Activated naive CD4-positive, alpha-beta T cell treated with anti-CD3 and anti-CD28 coated beads for 36 hours (primary cell): ENCODE results near the gene SYNPO2L. TPM values are rescaled to one million over a fixed set of nuclear protein-coding genes. Genes with fewer than 3 reads are reported as not detected.
A peak's percentile ranks its signal among the peaks of the same experiment; 100 is the strongest.
"Not testable (repeated sequence)": the region's sequence is repeated elsewhere in the genome, so short reads cannot be mapped to it uniquely, and the experiment has no call there.

ENCODE experiments used
- CTCF ChIA-PET: fragments of 350-600 bp; sonication (Branson Sonifier 250); formaldehyde crosslinking; loops from one replicate; lab custom pipeline; 2021; ENCODE audit warnings: antibody characterized with exemption; lab: Charles Lee
- DNase-seq: peaks from one replicate; pipeline ENCODE4 v3.0.0-alpha.2; 2020
- H3K27ac Mint-ChIP-seq: one replicate; pipeline ENCODE4 v1.8.0; 2021; ENCODE audit warnings: mild to moderate bottlenecking, mixed read lengths
- H3K27me3 Mint-ChIP-seq: one replicate; pipeline ENCODE4 v1.8.0; 2021; ENCODE audit warnings: low read depth, mixed read lengths
- H3K36me3 Mint-ChIP-seq: one replicate; pipeline ENCODE4 v1.8.0; 2021; ENCODE audit warnings: low read depth, mixed read lengths
- H3K4me1 Mint-ChIP-seq: one replicate; pipeline ENCODE4 v1.8.0; 2021; ENCODE audit warnings: low read depth, mixed read lengths
- H3K4me3 Mint-ChIP-seq: one replicate; pipeline ENCODE4 v1.8.0; 2021; ENCODE audit warnings: mild to moderate bottlenecking, moderate library complexity, mixed read lengths
- H3K9me3 Mint-ChIP-seq: one replicate; pipeline ENCODE4 v1.8.0; 2021; ENCODE audit warnings: mixed read lengths
- intact Hi-C: fragments of 100-400 bp; cut with micrococcal nuclease; formaldehyde crosslinking; loops from one replicate; pipeline ENCODE4 v1.15.1; 2023
- total RNA-seq, 2 experiments: library from RNA; stranded (reverse); gene quantifications; one replicate each; pipeline ENCODE4 v1.2.3, GENCODE V29; 2021

The SYNPO2L gene
- total RNA-seq, 2 experiments from 2014 or later, result not detected

- peaks cover 3% of the 10 kb centered on the region for H3K36me3 Mint-ChIP-seq
- CTCF ChIA-PET, result interaction anchor here (3.3 kb wide), 1 partner anchor 16 kb away, joined by 19 read pairs; no protein-coding TSS in a partner anchor
Observed at GRCh38 chr10:73628405-73628804, 27.4 kb downstream of the SYNPO2L start.

GRCh38 chr10:73627300-73627699, 28.5 kb downstream of the SYNPO2L start:
- Mint-ChIP-seq H3K4me1 (peaks cover 17% of the 10 kb centered on the region), H3K4me3 (peak overlapping the region; percentile 99), H3K27ac (no peak overlapping the region), H3K27me3 (no peaks in the 10 kb centered on the region), H3K36me3 (peaks cover 3% of the 10 kb centered on the region), H3K9me3 (no peaks in the 10 kb centered on the region)
- intact Hi-C loops, result loop anchor here (5.0 to 10.0 kb wide), 5 partner anchors 100 to 958 kb away; partner anchors contain the start of genes ANXA7, ECD and FAM149B1
- DNase-seq, result no peak
- CTCF ChIA-PET, result interaction anchor here (1.7 to 3.3 kb wide), 2 partner anchors 17 to 97 kb away, joined by 4 to 19 read pairs; no protein-coding TSS in a partner anchor

More at GRCh38 chr10:73628405-73628804, 27.4 kb downstream of the SYNPO2L start:
- Mint-ChIP-seq H3K4me3 (no peak overlapping the region), H3K27me3 (no peaks in the 10 kb centered on the region), H3K4me1 (peaks cover 17% of the 10 kb centered on the region), H3K9me3 (no peaks in the 10 kb centered on the region), H3K27ac (no peak overlapping the region)
- intact Hi-C loops, result loop anchor here (5.0 to 10.0 kb wide), 5 partner anchors 101 to 956 kb away; partner anchors contain the start of genes ANXA7, ECD and FAM149B1
- no peak for DNase-seq

GRCh38 chr10:73625884-73626752, 29.7 kb downstream of the SYNPO2L start:
- H3K36me3 Mint-ChIP-seq, result peaks cover 3% of the 10 kb centered on the region
- peak; percentile 97 for DNase-seq
- CTCF ChIA-PET, result interaction anchor here (0.7 to 3.3 kb wide), 3 partner anchors 19 to 415 kb away, joined by 3 to 19 read pairs (median 4); no protein-coding TSS in a partner anchor
- H3K9me3 Mint-ChIP-seq, result no peaks in the 10 kb centered on the region
- H3K27ac Mint-ChIP-seq, result peak overlapping the region; percentile 95
- no peaks in the 10 kb centered on the region for H3K27me3 Mint-ChIP-seq
- peak overlapping the region; percentile 99 for H3K4me3 Mint-ChIP-seq
- intact Hi-C loops, result loop anchor here (1.0 to 10.0 kb wide), 13 partner anchors 18 to 959 kb away; partner anchors contain the start of genes ANXA7, CFAP70, DNAJC9 and ECD
- peaks cover 17% of the 10 kb centered on the region for H3K4me1 Mint-ChIP-seq

- Mint-ChIP-seq H3K9me3 (no peaks in the 10 kb centered on the region), H3K4me1 (peaks cover 17% of the 10 kb centered on the region), H3K4me3 (peak overlapping the region; percentile 99), H3K36me3 (peaks cover 3% of the 10 kb centered on the region), H3K27ac (peak overlapping the region; percentile 95), H3K27me3 (no peaks in the 10 kb centered on the region)
- CTCF ChIA-PET, result interaction anchor here (0.7 to 3.3 kb wide), 4 partner anchors 19 to 414 kb away, joined by 3 to 19 read pairs (median 4); no protein-coding TSS in a partner anchor
- peak; percentile 23 for DNase-seq
- intact Hi-C loops, result loop anchor here (1.0 to 10.0 kb wide), 8 partner anchors 19 to 960 kb away; partner anchors contain the start of genes ANXA7, DNAJC9, ECD and FAM149B1
Observed at GRCh38 chr10:73625004-73625883, 30.6 kb downstream of the SYNPO2L start.

- no peaks in the 10 kb centered on the region for H3K27me3 Mint-ChIP-seq
- H3K27ac Mint-ChIP-seq, result no peak overlapping the region
- H3K9me3 Mint-ChIP-seq, result no peaks in the 10 kb centered on the region
- peaks cover 3% of the 10 kb centered on the region for H3K36me3 Mint-ChIP-seq
- peaks cover 17% of the 10 kb centered on the region for H3K4me1 Mint-ChIP-seq
- no peak overlapping the region for H3K4me3 Mint-ChIP-seq
- intact Hi-C loops, result loop anchor here (10.0 kb wide), 2 partner anchors 458 to 962 kb away; partner anchors contain the start of genes ECD and FAM149B1
- CTCF ChIA-PET, result interaction anchor here (0.8 to 1.9 kb wide), 2 partner anchors 21 to 94 kb away, joined by 4 to 5 read pairs; no protein-coding TSS in a partner anchor
- DNase-seq, result no peak
Observed at GRCh38 chr10:73623056-73623455, 32.8 kb downstream of the SYNPO2L start.

- intact Hi-C loops, result loop anchor here (10.0 kb wide), 2 partner anchors 456 to 964 kb away; partner anchors contain the start of genes ECD and FAM149B1
- not testable (repeated sequence) for H3K27me3 Mint-ChIP-seq, DNase-seq, H3K36me3 Mint-ChIP-seq, H3K4me3 Mint-ChIP-seq, H3K27ac Mint-ChIP-seq, H3K4me1 Mint-ChIP-seq, H3K9me3 Mint-ChIP-seq
- CTCF ChIA-PET, result interaction anchor here (1.8 kb wide), 1 partner anchor 92 kb away, joined by 7 read pairs; no protein-coding TSS in a partner anchor
Observed at GRCh38 chr10:73620974-73621373, 34.9 kb downstream of the SYNPO2L start.

- H3K27me3 Mint-ChIP-seq, H3K4me1 Mint-ChIP-seq, H3K27ac Mint-ChIP-seq, H3K36me3 Mint-ChIP-seq, H3K4me3 Mint-ChIP-seq, H3K9me3 Mint-ChIP-seq, DNase-seq, intact Hi-C loops: not testable (repeated sequence)
- CTCF ChIA-PET, result interaction anchor here (0.6 kb wide), 1 partner anchor 133 kb away, joined by 3 read pairs; no protein-coding TSS in a partner anchor
Observed at GRCh38 chr10:73617143-73617542, 38.7 kb downstream of the SYNPO2L start.

GRCh38 chr10:73614720-73615119, 41.1 kb downstream of the SYNPO2L start:
- H3K27ac Mint-ChIP-seq, result no peak overlapping the region
- no peak for DNase-seq
- no peaks in the 10 kb centered on the region for H3K27me3 Mint-ChIP-seq
- CTCF ChIA-PET, result interaction anchor here (0.6 kb wide), 1 partner anchor 87 kb away, joined by 3 read pairs; no protein-coding TSS in a partner anchor
- H3K4me3 Mint-ChIP-seq, result no peak overlapping the region
- H3K4me1 Mint-ChIP-seq, result no peaks in the 10 kb centered on the region
- no peaks in the 10 kb centered on the region for H3K9me3 Mint-ChIP-seq
- intact Hi-C loops, result no loop called here
- H3K36me3 Mint-ChIP-seq, result no peaks in the 10 kb centered on the region

GRCh38 chr10:73609116-73609515, 46.7 kb downstream of the SYNPO2L start:
- no peaks in the 10 kb centered on the region for H3K36me3 Mint-ChIP-seq
- no peak overlapping the region for H3K27ac Mint-ChIP-seq
- DNase-seq, result no peak
- H3K4me3 Mint-ChIP-seq, result no peak overlapping the region
- intact Hi-C loops, result no loop called here
- H3K9me3 Mint-ChIP-seq, result no peaks in the 10 kb centered on the region
- no peaks in the 10 kb centered on the region for H3K4me1 Mint-ChIP-seq
- CTCF ChIA-PET, result interaction anchor here (0.6 to 1.8 kb wide), 2 partner anchors 34 to 125 kb away, joined by 3 to 5 read pairs; no protein-coding TSS in a partner anchor
- no peaks in the 10 kb centered on the region for H3K27me3 Mint-ChIP-seq

GRCh38 chr10:73601486-73601921, 54.3 kb downstream of the SYNPO2L start:
- Mint-ChIP-seq H3K9me3 (no peaks in the 10 kb centered on the region), H3K4me3 (no peak overlapping the region), H3K27me3 (no peaks in the 10 kb centered on the region), H3K4me1 (no peaks in the 10 kb centered on the region), H3K27ac (no peak overlapping the region), H3K36me3 (no peaks in the 10 kb centered on the region)
- intact Hi-C loops, result no loop called here
- DNase-seq, result no peak
- CTCF ChIA-PET, result interaction anchor here (0.6 to 0.8 kb wide), 4 partner anchors 59 to 726 kb away, joined by 3 to 5 read pairs (median 4); no protein-coding TSS in a partner anchor

GRCh38 chr10:73597346-73597745, 58.5 kb downstream of the SYNPO2L start:
- Mint-ChIP-seq H3K36me3 (no peaks in the 10 kb centered on the region), H3K27me3 (no peaks in the 10 kb centered on the region), H3K4me1 (peaks cover 4% of the 10 kb centered on the region), H3K4me3 (no peak overlapping the region), H3K9me3 (no peaks in the 10 kb centered on the region), H3K27ac (no peak overlapping the region)
- CTCF ChIA-PET, result interaction anchor here (0.6 kb wide), 1 partner anchor 12 kb away, joined by 3 read pairs; no protein-coding TSS in a partner anchor
- intact Hi-C loops, result no loop called here
- DNase-seq, result no peak
